ENCODE data around the gene RNFT2.

RNFT2 gene

DNA sequence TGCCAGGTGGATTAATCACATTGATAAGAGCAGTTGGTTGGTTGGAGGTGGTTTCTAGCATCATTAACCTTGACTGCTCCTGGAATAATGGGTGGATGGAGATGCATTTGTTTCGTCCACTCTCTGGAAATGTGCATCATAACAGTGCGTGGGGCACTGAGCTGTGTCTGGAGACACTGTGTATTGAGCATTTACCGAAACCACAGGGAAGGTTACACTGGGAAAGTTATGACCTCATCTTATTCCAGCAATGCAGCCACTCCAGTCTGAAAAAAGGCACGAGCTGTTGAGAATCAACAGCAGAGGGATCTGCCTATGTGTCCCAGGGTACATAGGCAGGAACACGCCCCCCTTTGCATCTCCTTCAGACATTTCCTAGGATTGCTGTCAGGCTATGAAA is 27.2 kb downstream of the RNFT2 start:
- no peak overlapping the region for H3K27ac ChIP-seq
- no peak for TF ChIP-seq Cebpa-rat (IDR thresholded peaks at IDR 0.05)
- H3K4me1 ChIP-seq, result no peaks in the 10 kb centered on the region
- H3K36me3 ChIP-seq, result peaks cover 0 to 15% (median 7%) of the 10 kb centered on the region in 11 experiments; a peak in 7 of 22 replicates
- H3K4me2 ChIP-seq, result no peak overlapping the region
- no peaks in the 10 kb centered on the region for H3K27me3 ChIP-seq
- H3K9me3 ChIP-seq (replicated peaks in 1 of 11), result 0 out of 22 replicates have a peak, but pooled peaks cover 0 to 1% (median 0%) of the 10 kb centered on the region in 11 experiments
- H3K4me3 ChIP-seq, result no peak overlapping the region
- H4K20me1 ChIP-seq, result no peaks in the 10 kb centered on the region
- H3K9ac ChIP-seq, result no peak overlapping the region

DNA sequence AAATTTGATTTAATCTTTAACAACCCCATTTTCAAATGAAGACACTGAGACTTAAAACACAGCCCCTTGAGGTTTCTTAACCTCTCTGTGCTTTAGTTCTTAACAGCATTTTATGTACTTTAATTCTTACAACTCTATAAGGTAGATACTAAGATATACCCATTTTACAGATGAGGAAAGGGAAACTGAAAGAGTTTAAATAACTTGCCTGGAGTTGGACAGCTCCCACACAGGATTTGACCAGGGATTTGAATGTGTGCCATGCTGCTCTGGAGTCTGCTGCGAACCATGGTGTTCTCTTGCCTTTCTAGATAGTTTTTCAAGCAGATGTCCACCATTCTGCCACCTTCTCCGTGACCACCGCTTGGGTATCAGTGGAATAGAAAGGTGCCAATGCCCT is 28.2 kb downstream of the RNFT2 start:
- Histone ChIP-seq H3K27me3 (no peaks in the 10 kb centered on the region), H3K9me3 (replicated peaks in 1 of 11) (no peaks in the 10 kb centered on the region), H3K9ac (no peak overlapping the region), H3K4me2 (no peak overlapping the region), H3K4me3 (no peak overlapping the region), H3K36me3 (peaks cover 0 to 6% (median 0%) of the 10 kb centered on the region in 11 experiments; a peak in 3 of 22 replicates), H3K4me1 (no peaks in the 10 kb centered on the region), H3K27ac (no peak overlapping the region), H4K20me1 (no peaks in the 10 kb centered on the region)
- TF ChIP-seq Cebpa-rat (IDR thresholded peaks at IDR 0.05), result no peak

DNA sequence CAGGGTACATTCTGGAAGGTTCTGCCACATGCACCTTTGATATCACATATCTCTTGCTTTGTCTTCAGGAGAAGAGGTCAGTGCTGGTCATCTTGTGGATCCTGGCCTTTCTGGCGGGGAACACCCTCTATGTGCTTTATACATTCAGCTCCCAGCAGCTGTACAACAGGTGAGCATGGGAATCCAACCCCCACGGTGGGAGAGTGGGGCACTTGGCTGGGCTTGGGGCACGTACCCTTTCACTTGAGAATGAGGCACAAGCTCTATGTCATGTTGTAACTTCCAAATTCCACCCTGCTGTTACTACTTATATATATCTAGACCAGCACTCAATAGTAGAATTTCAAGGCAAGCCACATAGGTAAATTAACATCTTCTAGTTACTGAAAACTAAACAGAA is 28.6 kb downstream of the RNFT2 start:
- H3K4me3 ChIP-seq, result no peak overlapping the region
- H3K4me1 ChIP-seq, result peaks cover 0 to 3% (median 0%) of the 10 kb centered on the region in 10 experiments; a peak in 1 of 20 replicates
- no peak for TF ChIP-seq Cebpa-rat (IDR thresholded peaks at IDR 0.05)

DNA sequence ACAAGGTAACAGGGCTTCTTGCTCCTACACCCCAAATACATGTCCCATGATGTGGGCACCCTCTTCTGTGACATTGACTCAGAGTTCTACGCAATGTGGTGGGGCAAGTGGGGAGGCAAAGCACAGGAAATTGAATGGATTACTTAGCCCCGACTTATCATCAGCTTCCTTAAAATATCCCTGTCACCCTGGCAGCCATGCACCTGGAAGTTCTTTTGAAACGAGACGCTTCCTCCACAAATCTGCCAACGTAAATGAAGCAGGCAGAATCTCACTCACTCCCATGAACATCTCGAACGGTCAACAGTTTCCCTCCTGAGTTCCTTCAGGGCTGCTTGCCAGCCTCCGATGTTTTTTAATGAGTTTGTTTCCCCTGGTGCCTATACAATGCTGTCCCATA is 33.5 kb downstream of the RNFT2 start:
- no peak for TF ChIP-seq Cebpa-rat (IDR thresholded peaks at IDR 0.05)
- no peak overlapping the region for H3K9ac ChIP-seq
- no peaks in the 10 kb centered on the region for H4K20me1 ChIP-seq
- H3K27me3 ChIP-seq, result no peaks in the 10 kb centered on the region
- H3K4me1 ChIP-seq, result peaks cover 0 to 5% (median 0%) of the 10 kb centered on the region in 10 experiments; a peak in 1 of 20 replicates
- H3K9me3 ChIP-seq (replicated peaks in 1 of 11), result peaks cover 0 to 11% (median 8%) of the 10 kb centered on the region in 11 experiments; a peak in 9 of 22 replicates
- H3K27ac ChIP-seq, result no peak overlapping the region
- peaks cover 0 to 10% (median 0%) of the 10 kb centered on the region in 11 experiments; a peak in 5 of 22 replicates for H3K36me3 ChIP-seq
- H3K4me2 ChIP-seq, result no peak overlapping the region
- H3K4me3 ChIP-seq, result no peak overlapping the region

More for the DNA sequence above, 28.6 kb downstream of the RNFT2 start:
- H3K36me3 ChIP-seq, result 0 out of 22 replicates have a peak, but pooled peaks cover 0 to 1% (median 0%) of the 10 kb centered on the region in 11 experiments
- H3K9ac ChIP-seq, result no peak overlapping the region
- H3K9me3 ChIP-seq (replicated peaks in 1 of 11), result no peaks in the 10 kb centered on the region
- H3K27ac ChIP-seq, result no peak overlapping the region
- H4K20me1 ChIP-seq, result no peaks in the 10 kb centered on the region
- H3K27me3 ChIP-seq, result no peaks in the 10 kb centered on the region
- no peak overlapping the region for H3K4me2 ChIP-seq

DNA sequence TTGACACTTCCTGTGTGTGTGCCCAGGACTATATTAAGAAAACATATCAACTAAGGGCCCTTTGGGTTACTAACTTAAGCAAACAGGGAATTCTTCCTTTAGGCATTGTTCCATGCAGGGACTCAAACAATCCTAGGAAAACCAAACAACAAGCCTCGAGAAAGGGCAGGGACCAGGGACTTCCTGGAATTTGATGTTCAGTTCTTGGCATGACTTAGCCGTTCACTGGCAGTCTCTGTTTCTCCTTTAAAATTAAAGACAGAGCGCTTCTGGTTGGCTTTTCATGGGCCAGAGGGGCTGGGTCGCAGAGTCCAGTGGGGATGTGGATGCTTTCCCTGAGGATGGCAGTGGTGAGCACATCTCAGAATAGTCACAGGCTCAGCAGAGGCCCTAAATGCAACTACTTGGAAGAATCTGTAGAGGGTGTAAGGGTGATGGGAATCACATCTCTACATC is 35.2 kb downstream of the RNFT2 start:
- no peak overlapping the region for H3K4me2 ChIP-seq
- H4K20me1 ChIP-seq, result no peaks in the 10 kb centered on the region
- no peak for TF ChIP-seq Cebpa-rat (IDR thresholded peaks at IDR 0.05)
- H3K36me3 ChIP-seq, result peaks cover 0 to 10% (median 0%) of the 10 kb centered on the region in 11 experiments; a peak in 5 of 22 replicates
- no peaks in the 10 kb centered on the region for H3K27me3 ChIP-seq
- no peak overlapping the region for H3K27ac ChIP-seq
- H3K4me3 ChIP-seq, result no peak overlapping the region
- H3K9ac ChIP-seq, result no peak overlapping the region
- H3K9me3 ChIP-seq (replicated peaks in 1 of 11), result peaks cover 0 to 16% (median 9%) of the 10 kb centered on the region in 11 experiments; a peak in 16 of 22 replicates
- H3K4me1 ChIP-seq, result peaks cover 0 to 13% (median 10%) of the 10 kb centered on the region in 10 experiments; a peak in 14 of 20 replicates

DNA sequence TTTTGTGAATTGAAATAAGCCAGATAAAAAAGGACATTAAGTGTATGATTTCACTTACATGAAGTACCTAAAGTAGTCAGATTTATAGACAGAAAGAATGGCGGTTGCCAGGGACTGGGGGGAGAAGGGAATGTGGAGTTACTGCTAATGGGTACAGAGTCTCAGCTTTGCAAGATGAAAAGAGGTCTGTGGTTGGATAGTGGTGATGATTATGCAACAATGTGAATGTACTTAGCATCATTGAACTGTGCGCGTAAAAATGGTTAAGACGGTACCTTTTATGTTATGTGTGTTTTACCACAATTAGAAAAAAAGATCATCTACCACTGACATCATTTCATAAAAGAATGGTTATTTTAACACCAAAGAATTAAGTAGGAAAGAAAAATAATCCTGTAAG is 35.9 kb downstream of the RNFT2 start:
- H3K9ac ChIP-seq, result no peak overlapping the region
- peaks cover 0 to 23% (median 16%) of the 10 kb centered on the region in 11 experiments; a peak in 18 of 22 replicates for H3K9me3 ChIP-seq (replicated peaks in 1 of 11)
- TF ChIP-seq Cebpa-rat (IDR thresholded peaks at IDR 0.05), result peak in 1 of 11 experiments; percentile 46; a peak in 1 of 22 replicates
- no peak overlapping the region for H3K4me2 ChIP-seq
- no peak overlapping the region for H3K4me3 ChIP-seq
- H4K20me1 ChIP-seq, result no peaks in the 10 kb centered on the region
- peaks cover 0 to 14% (median 0%) of the 10 kb centered on the region in 11 experiments; a peak in 8 of 22 replicates for H3K36me3 ChIP-seq
- H3K4me1 ChIP-seq, result peaks cover 0 to 15% (median 11%) of the 10 kb centered on the region in 10 experiments; a peak in 14 of 20 replicates
- H3K27ac ChIP-seq, result no peak overlapping the region
- H3K27me3 ChIP-seq, result no peaks in the 10 kb centered on the region

DNA sequence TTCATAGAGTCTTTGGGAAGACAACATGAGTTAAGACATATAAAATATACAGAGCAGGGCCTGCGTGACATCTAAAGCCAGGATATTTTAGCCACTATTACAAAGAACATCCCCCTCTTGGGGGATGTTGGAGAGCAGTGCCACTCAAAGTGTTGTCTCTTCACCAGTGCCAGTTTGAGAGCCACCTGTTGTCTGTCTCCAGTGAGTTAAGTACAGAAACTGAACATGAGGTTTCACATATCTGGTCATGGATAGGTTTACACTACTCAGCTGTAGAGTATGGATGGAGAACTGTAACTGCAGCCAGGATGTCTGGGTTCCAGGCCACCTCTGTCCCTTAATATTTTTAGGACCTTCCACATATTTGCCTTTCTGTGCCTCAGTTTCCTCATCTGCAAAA is 39.1 kb downstream of the RNFT2 start:
- Histone ChIP-seq H3K9ac (no peak overlapping the region), H3K36me3 (peaks cover 0 to 35% (median 0%) of the 10 kb centered on the region in 11 experiments; a peak in 12 of 22 replicates), H4K20me1 (no peaks in the 10 kb centered on the region), H3K9me3 (replicated peaks in 1 of 11) (peaks cover 0 to 38% (median 22%) of the 10 kb centered on the region in 11 experiments; a peak in 18 of 22 replicates), H3K4me1 (peaks cover 6 to 32% (median 22%) of the 10 kb centered on the region in 10 experiments; a peak in 18 of 20 replicates), H3K27ac (no peak overlapping the region), H3K4me3 (no peak overlapping the region), H3K4me2 (peak overlapping the region in 5 of 11 experiments; percentile 17 to 54 (median 48); a peak in 3 of 22 replicates), H3K27me3 (no peaks in the 10 kb centered on the region)
- TF ChIP-seq Cebpa-rat (IDR thresholded peaks at IDR 0.05), result no peak

DNA sequence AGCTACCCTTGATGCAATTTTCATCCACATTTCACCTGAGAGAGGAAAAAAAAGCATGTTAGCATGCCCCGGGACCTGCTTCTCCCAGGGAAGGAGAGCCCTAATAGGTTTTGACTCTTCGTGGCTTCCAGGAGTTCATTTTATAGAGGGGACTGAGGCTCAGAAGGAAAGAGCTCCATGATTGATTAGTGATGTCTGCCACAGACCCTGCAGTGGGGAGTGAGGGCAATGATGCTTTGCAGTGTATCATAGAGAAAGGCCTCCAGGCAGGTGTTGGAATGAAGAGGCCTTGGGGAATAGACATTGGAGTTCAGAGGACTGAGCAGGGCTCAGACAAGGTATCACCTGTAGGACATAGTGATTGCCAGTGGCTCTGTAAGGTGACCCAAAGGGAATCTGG is 41.5 kb downstream of the RNFT2 start:
- H3K4me1 ChIP-seq, result peaks cover 6 to 34% (median 26%) of the 10 kb centered on the region in 10 experiments; a peak in 18 of 20 replicates
- H3K36me3 ChIP-seq, result peaks cover 0 to 40% (median 9%) of the 10 kb centered on the region in 11 experiments; a peak in 11 of 22 replicates
- peaks cover 0 to 29% (median 18%) of the 10 kb centered on the region in 11 experiments; a peak in 16 of 22 replicates for H3K9me3 ChIP-seq (replicated peaks in 1 of 11)
- no peak overlapping the region for H3K4me2 ChIP-seq
- H4K20me1 ChIP-seq, result no peaks in the 10 kb centered on the region
- TF ChIP-seq Cebpa-rat (IDR thresholded peaks at IDR 0.05), result no peak
- no peaks in the 10 kb centered on the region for H3K27me3 ChIP-seq
- H3K4me3 ChIP-seq, result no peak overlapping the region
- H3K9ac ChIP-seq, result no peak overlapping the region
- H3K27ac ChIP-seq, result no peak overlapping the region

DNA sequence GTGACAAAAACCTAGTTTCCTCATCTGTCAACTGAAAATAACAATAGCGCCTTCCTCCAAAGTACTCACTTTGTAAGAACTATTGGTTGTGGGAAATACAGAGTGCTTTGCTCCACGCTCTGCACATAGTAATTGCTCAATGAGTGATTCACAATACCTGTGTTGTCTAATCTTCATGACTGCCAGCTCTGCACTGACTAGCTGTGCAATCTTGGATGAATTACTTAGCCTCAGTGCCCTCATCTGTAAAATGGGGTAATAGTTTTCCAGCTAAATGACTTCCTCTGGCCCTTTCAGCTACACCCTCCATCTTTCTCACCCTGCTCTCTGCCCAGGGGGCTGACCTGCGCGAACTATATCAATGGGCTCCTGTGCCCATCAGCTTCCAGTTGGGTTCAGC is 42.8 kb downstream of the RNFT2 start:
- Histone ChIP-seq H3K27me3 (no peaks in the 10 kb centered on the region), H3K4me3 (no peak overlapping the region), H3K27ac (peak overlapping the region in 4 of 11 experiments; percentile 30 to 73 (median 58); a peak in 6 of 22 replicates), H3K9ac (peak overlapping the region in 1 of 11 experiments; percentile 13; a peak in 2 of 22 replicates), H3K4me1 (peaks cover 6 to 34% (median 26%) of the 10 kb centered on the region in 10 experiments; a peak in 18 of 20 replicates), H3K36me3 (peaks cover 0 to 44% (median 13%) of the 10 kb centered on the region in 11 experiments; a peak in 11 of 22 replicates), H3K9me3 (replicated peaks in 1 of 11) (peaks cover 0 to 29% (median 18%) of the 10 kb centered on the region in 11 experiments; a peak in 16 of 22 replicates), H4K20me1 (no peaks in the 10 kb centered on the region), H3K4me2 (peak overlapping the region in 9 of 11 experiments; percentile 39 to 63 (median 58); a peak in 10 of 22 replicates)
- no peak for TF ChIP-seq Cebpa-rat (IDR thresholded peaks at IDR 0.05)
